Right lobe of liver (tissue), 4 donors: Measurements from ENCODE around the gene UBC.

Source experiments
- POLR2A ChIP-seq: fragments of 450-650 bp; IDR thresholded peaks from one replicate; pipeline ENCODE4 v1.6.1; 2017; ENCODE audit warnings: antibody characterized with exemption, mild to moderate bottlenecking
- TF ChIP-seq, protein P1 (sequence below), 4 donors: fragments of 200-600 bp in 3 of 4; fragments of 450-650 bp in 1 of 4; IDR thresholded peaks; one replicate each; pipeline versions ENCODE4 v1.5.1 to v1.8.0; 2016 to 2022; ENCODE audit warnings: antibody characterized with exemption in 4 of 4, mild to moderate bottlenecking in 2 of 4
- donor health status: DM: no; HTN: no; CAD: no.
- donor health status: DM: no; HTN: no; CAD: no.
- donor health status: DM: no; HTN: yes; CAD: no.

GRCh38 chr12:124870515-124870914, 43.9 kb downstream of the UBC start:
- TF ChIP-seq, protein P1, sequence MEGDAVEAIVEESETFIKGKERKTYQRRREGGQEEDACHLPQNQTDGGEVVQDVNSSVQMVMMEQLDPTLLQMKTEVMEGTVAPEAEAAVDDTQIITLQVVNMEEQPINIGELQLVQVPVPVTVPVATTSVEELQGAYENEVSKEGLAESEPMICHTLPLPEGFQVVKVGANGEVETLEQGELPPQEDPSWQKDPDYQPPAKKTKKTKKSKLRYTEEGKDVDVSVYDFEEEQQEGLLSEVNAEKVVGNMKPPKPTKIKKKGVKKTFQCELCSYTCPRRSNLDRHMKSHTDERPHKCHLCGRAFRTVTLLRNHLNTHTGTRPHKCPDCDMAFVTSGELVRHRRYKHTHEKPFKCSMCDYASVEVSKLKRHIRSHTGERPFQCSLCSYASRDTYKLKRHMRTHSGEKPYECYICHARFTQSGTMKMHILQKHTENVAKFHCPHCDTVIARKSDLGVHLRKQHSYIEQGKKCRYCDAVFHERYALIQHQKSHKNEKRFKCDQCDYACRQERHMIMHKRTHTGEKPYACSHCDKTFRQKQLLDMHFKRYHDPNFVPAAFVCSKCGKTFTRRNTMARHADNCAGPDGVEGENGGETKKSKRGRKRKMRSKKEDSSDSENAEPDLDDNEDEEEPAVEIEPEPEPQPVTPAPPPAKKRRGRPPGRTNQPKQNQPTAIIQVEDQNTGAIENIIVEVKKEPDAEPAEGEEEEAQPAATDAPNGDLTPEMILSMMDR (IDR thresholded peaks at IDR 0.05): no peak
- TF ChIP-seq POLR2A: no peak
